ENCODE data around the gene PPP2R3A. TPM values are rescaled to one million over a fixed set of nuclear protein-coding genes. Genes with fewer than 3 reads are reported as not detected.

The PPP2R3A gene
- total and polyA plus RNA-seq, 2 experiments from 2014 or later = 14.2 to 21.0 TPM

DNA sequence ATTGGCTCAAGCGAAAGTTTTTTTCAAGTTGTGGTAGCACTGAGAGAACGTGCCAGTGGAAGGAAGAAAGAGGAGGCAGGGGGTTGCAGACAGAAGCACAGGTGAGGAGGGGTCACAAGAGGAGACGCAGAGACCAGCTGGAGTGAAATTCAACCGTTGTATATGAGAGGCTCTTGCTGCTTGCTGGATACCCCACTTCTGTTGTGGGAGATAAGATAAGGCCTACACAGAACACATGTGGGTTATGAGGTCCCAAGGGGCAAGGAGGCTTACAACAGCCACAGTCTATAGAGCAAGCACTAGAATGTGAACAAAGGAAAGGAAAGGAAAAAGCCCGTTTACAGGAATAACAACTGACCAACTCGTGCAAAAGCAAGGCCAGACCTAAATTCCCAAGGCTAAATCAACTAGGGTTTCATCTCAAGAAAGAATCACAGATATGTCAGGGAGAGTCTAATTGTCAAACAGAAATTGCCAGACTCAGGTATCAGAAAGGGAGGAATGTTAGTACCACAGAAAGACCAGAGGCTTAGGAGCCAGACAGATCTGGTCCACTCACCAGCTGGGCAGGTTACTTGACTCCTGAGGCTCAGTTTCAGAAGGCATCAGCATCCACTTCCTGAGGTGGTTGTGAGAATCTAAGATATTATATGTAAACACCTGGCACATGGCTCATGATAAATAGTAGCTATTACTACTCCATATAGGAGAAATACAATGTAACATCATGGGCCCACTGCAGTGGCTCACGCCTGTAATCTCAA, 169.7 kb downstream of the PPP2R3A start:
- Histone ChIP-seq H3F3A (ENCODE audit: insufficient read depth) (peaks cover 23% of the 10 kb centered on the region), H2AFZ (no peak overlapping the region), H3K9ac (no peak overlapping the region), H3K36me3 (ENCODE audit: low read depth) (no peaks in the 10 kb centered on the region), H3K4me2 (ENCODE audit: unreplicated experiment) (no peak overlapping the region), H3K4me3 (no peak overlapping the region), H3K27me3 (replicated peaks; ENCODE audit: insufficient read depth) (no peaks in the 10 kb centered on the region), H3K27ac (no peak overlapping the region), H4K20me1 (ENCODE audit: insufficient read depth) (no peaks in the 10 kb centered on the region), H3K4me1 (ENCODE audit: insufficient read depth) (no peaks in the 10 kb centered on the region), H3K79me2 (ENCODE audit: insufficient read depth) (peaks cover 8% of the 10 kb centered on the region), H3K9me2 (ENCODE audit: insufficient read depth) (no peaks in the 10 kb centered on the region), H3K9me3 (ENCODE audit: low read depth) (no peaks in the 10 kb centered on the region)
- in situ Hi-C loops (cut with MboI) = no loop called here
- WGBS, 2 experiments (ENCODE audit: low coverage in 1 of 2, low lambda C conversion rate in 2 of 2, missing lambda C conversion rate in 2 of 2) = 71 to 75% methylated on average over 7 of the region's 7 CpGs
- TF ChIP-seq EZH2phosphoT487 (IDR thresholded peaks at IDR 0.05; ENCODE audit: insufficient read depth, low read depth) (no peak), EZH2 (IDR thresholded peaks at IDR 0.05; ENCODE audit: insufficient read depth, poor library complexity, severe bottlenecking) (no peak)
- no peak for DNase-seq

DNA sequence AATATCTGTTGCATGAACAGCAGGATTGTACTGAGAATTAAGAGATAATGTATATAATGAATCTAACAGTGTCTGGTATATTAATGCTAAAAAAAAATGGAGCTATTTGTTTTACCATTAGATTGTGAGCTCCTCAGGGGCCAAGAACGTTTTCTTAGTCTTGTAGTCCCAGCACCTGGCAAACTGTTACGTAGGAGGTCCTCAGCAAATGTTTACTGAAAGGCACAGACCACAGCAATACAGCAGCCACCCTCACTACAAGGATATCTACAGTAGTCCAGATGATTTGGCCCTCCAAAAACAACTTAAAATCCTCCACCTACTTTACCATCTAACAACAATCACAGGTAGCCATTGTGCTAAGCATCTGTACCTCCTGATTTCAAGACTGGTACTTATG, 170.9 kb downstream of the PPP2R3A start:
- Histone ChIP-seq H3K27me3 (replicated peaks; ENCODE audit: insufficient read depth) (no peaks in the 10 kb centered on the region), H3K9ac (no peak overlapping the region), H3K79me2 (ENCODE audit: insufficient read depth) (peaks cover 8% of the 10 kb centered on the region), H3K36me3 (ENCODE audit: low read depth) (no peaks in the 10 kb centered on the region), H3K4me2 (ENCODE audit: unreplicated experiment) (no peak overlapping the region), H3K4me1 (ENCODE audit: insufficient read depth) (peaks cover 9% of the 10 kb centered on the region), H3K9me2 (ENCODE audit: insufficient read depth) (no peaks in the 10 kb centered on the region), H3F3A (ENCODE audit: insufficient read depth) (peaks cover 34% of the 10 kb centered on the region), H3K9me3 (ENCODE audit: low read depth) (no peaks in the 10 kb centered on the region), H2AFZ (no peak overlapping the region), H3K4me3 (no peak overlapping the region), H4K20me1 (ENCODE audit: insufficient read depth) (no peaks in the 10 kb centered on the region), H3K27ac (no peak overlapping the region)
- DNase-seq = no peak
- in situ Hi-C loops (cut with MboI) = no loop called here
- WGBS, 2 experiments (ENCODE audit: low coverage in 1 of 2, low lambda C conversion rate in 2 of 2, missing lambda C conversion rate in 2 of 2) = 60 to 66% methylated on average over 2 of the region's 2 CpGs
- TF ChIP-seq EZH2 (IDR thresholded peaks at IDR 0.05; ENCODE audit: insufficient read depth, poor library complexity, severe bottlenecking) = no peak
- TF ChIP-seq EZH2phosphoT487 (IDR thresholded peaks at IDR 0.05; ENCODE audit: insufficient read depth, low read depth) = no peak

DNA sequence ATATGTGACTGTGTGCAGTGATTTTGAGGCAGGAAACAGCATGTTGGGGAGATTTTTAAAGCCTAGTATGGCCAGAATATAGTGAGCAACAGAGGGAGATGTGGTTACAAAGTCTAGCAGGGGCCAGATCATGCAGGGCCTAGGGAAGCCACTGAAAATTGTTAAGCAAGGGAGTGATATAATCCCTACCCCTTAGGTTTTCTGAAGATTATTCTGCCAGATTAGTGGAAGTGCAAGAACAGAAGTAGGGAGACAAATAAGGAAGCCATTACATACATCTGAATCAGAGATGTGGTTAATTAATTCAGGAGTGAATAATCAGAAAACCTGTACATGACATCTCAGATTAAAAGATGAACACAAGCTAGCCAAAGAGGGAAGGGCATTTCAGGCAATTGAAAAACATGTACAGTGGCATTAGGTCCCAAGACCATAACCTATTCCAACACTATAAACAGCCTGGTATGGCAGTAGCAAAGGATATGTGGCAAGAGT, 175.8 kb downstream of the PPP2R3A start:
- DNase-seq = peak; percentile 56
- Histone ChIP-seq H3F3A (ENCODE audit: insufficient read depth) (peaks cover 34% of the 10 kb centered on the region), H3K4me2 (ENCODE audit: unreplicated experiment) (peak overlapping the region; percentile 26), H3K9me3 (ENCODE audit: low read depth) (no peaks in the 10 kb centered on the region), H3K79me2 (ENCODE audit: insufficient read depth) (peaks cover 42% of the 10 kb centered on the region), H3K9me2 (ENCODE audit: insufficient read depth) (no peaks in the 10 kb centered on the region), H3K27me3 (replicated peaks; ENCODE audit: insufficient read depth) (no peaks in the 10 kb centered on the region), H2AFZ (no peak overlapping the region), H3K36me3 (ENCODE audit: low read depth) (peaks cover 5% of the 10 kb centered on the region; the same call in 1 of the 2 replicates), H3K4me3 (no peak overlapping the region), H3K9ac (peak overlapping the region; percentile 46; the same call in 1 of the 2 replicates), H3K4me1 (ENCODE audit: insufficient read depth) (peaks cover 32% of the 10 kb centered on the region), H3K27ac (peak overlapping the region; percentile 91), H4K20me1 (ENCODE audit: insufficient read depth) (no peaks in the 10 kb centered on the region)
- TF ChIP-seq EZH2 (IDR thresholded peaks at IDR 0.05; ENCODE audit: insufficient read depth, poor library complexity, severe bottlenecking) (no peak), EZH2phosphoT487 (IDR thresholded peaks at IDR 0.05; ENCODE audit: insufficient read depth, low read depth) (no peak)
- in situ Hi-C loops (cut with MboI) = no loop called here

DNA sequence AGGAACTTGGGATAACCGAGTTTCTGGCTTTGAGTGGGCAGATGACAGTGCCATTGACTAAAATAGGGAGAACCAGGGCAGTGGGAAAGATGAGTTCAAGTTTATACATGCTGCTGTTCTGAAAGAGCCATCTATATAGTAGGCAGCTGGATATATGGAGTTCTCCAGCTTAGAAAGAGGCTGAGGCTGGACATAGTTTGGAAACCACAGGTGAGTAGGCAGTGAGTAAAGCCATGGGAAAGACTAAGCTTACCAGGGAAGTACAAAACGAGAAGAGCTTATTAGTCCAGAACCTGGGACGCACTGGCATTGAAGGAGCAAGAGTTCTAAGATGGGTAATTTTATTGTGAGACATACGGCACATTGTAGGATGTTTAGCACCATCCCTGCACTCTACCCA, 176.4 kb downstream of the PPP2R3A start:
- Histone ChIP-seq H3K9me3 (ENCODE audit: low read depth) (no peaks in the 10 kb centered on the region), H3K4me2 (ENCODE audit: unreplicated experiment) (peak overlapping the region; percentile 26), H3K36me3 (ENCODE audit: low read depth) (peaks cover 8% of the 10 kb centered on the region; the same call in 1 of the 2 replicates)

More for the DNA sequence above, 176.4 kb downstream of the PPP2R3A start:
- Histone ChIP-seq H4K20me1 (ENCODE audit: insufficient read depth) (no peaks in the 10 kb centered on the region), H3K27ac (peak overlapping the region; percentile 91), H3K4me3 (no peak overlapping the region), H3K4me1 (ENCODE audit: insufficient read depth) (peaks cover 37% of the 10 kb centered on the region), H2AFZ (no peak overlapping the region), H3K9ac (peak overlapping the region; percentile 46), H3K27me3 (replicated peaks; ENCODE audit: insufficient read depth) (no peaks in the 10 kb centered on the region), H3K79me2 (ENCODE audit: insufficient read depth) (peaks cover 47% of the 10 kb centered on the region), H3F3A (ENCODE audit: insufficient read depth) (peaks cover 34% of the 10 kb centered on the region), H3K9me2 (ENCODE audit: insufficient read depth) (no peaks in the 10 kb centered on the region)
- 71 to 76% methylated on average over 4 of the region's 4 CpGs for WGBS, 2 experiments (ENCODE audit: low coverage in 1 of 2, low lambda C conversion rate in 2 of 2, missing lambda C conversion rate in 2 of 2)
- peak; percentile 58 for DNase-seq
- in situ Hi-C loops (cut with MboI) = no loop called here
- TF ChIP-seq EZH2 (IDR thresholded peaks at IDR 0.05; ENCODE audit: insufficient read depth, poor library complexity, severe bottlenecking) = no peak
- TF ChIP-seq EZH2phosphoT487 (IDR thresholded peaks at IDR 0.05; ENCODE audit: insufficient read depth, low read depth) = no peak

Data from GM23248 (cell line).